Parathyroid adenoma (tissue), 2 donors: ENCODE results near the gene SF3B4.
A peak's percentile ranks its signal among the peaks of the same experiment; 100 is the strongest.

Experiments
- H2AFZ ChIP-seq: fragments of 300-600 bp; sonication (generic); one replicate; pipeline ENCODE4 v1.7.0; 2017; ENCODE audit warnings: antibody characterized with exemption, mild to moderate bottlenecking
- H3K27ac ChIP-seq: fragments of 300-600 bp; sonication (generic); one replicate; pipeline ENCODE4 v1.7.0; 2017
- H3K27me3 ChIP-seq: fragments of 300-600 bp; sonication (generic); one replicate; pipeline ENCODE4 v1.7.0; 2017; ENCODE audit warnings: low read length; ENCODE audit not compliant: control insufficient read depth, insufficient read depth
- H3K36me3 ChIP-seq: fragments of 300-600 bp; sonication (generic); one replicate; pipeline ENCODE4 v1.7.0; 2017; ENCODE audit warnings: low read length; ENCODE audit not compliant: control insufficient read depth, insufficient read depth
- H3K4me1 ChIP-seq: fragments of 300-600 bp; sonication (generic); one replicate; pipeline ENCODE4 v1.7.0; 2017; ENCODE audit warnings: control low read depth
- H3K4me2 ChIP-seq: fragments of 300-600 bp; sonication (generic); one replicate; pipeline ENCODE4 v1.7.0; 2017; ENCODE audit warnings: low read length
- H3K4me3 ChIP-seq: fragments of 300-600 bp; sonication (generic); one replicate; pipeline ENCODE4 v1.7.0; 2017; ENCODE audit warnings: low read depth, low read length
- H3K79me2 ChIP-seq: fragments of 300-600 bp; sonication (generic); one replicate; pipeline ENCODE4 v1.7.0; 2017; ENCODE audit warnings: control low read depth
- H3K9ac ChIP-seq: fragments of 300-600 bp; sonication (generic); one replicate; pipeline ENCODE4 v1.7.0; 2017; ENCODE audit warnings: mild to moderate bottlenecking
- H3K9me3 ChIP-seq: fragments of 300-600 bp; sonication (generic); one replicate; pipeline ENCODE4 v1.7.0; 2017; ENCODE audit warnings: low read length; ENCODE audit not compliant: control insufficient read depth
- CTCF ChIP-seq: fragments of 300-600 bp; sonication (generic); IDR thresholded peaks from one replicate; pipeline ENCODE4 v1.7.0; 2017; ENCODE audit warnings: antibody characterized with exemption, mild to moderate bottlenecking
- donor health status: primary hyperparathyroidism.

SF3B4 gene, protein sequence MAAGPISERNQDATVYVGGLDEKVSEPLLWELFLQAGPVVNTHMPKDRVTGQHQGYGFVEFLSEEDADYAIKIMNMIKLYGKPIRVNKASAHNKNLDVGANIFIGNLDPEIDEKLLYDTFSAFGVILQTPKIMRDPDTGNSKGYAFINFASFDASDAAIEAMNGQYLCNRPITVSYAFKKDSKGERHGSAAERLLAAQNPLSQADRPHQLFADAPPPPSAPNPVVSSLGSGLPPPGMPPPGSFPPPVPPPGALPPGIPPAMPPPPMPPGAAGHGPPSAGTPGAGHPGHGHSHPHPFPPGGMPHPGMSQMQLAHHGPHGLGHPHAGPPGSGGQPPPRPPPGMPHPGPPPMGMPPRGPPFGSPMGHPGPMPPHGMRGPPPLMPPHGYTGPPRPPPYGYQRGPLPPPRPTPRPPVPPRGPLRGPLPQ

DNA sequence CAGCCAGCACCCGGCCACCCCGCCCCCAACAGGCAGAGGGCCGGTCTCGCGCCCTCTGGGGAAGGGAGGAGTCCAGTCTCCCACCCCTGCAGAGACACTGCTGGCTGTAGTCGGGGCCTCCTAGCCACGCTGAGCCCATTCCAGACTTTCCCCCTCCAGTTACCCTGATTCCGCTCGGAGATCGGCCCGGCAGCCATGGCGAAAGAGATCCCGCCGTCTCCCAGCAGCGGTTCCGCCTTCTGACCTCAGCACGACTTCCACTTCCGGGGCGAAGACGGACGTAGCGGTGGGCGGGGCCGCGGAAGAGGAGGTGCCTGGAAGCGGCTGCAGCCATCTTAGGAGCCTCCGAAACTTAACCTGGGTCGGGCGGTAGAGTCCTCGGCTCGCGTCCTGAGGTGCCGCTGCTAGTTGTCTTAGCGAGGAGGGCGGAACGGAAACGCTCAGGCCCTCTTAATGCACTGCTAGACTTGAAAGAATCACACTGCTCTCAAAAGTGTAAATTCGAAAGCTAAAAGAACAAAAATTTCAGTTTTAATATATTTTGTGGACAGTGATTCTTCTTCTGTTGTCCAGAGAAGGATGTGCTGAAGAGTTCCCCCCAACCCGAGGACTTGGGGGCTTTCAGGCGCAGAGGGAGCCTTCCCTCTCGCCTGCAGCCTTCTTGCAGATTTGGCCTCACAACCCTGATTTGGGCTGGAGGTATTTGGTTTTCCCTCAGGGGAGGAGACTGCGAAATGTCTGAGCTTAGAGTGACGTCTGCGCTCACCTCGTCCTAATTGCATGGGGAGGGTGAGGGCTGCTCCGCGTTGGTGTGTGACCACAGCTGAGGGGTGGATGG, at the start of gene SF3B4:
TSS of gene SF3B4 (minus strand) at position 241 of the 838 bp plus-strand sequence. CDS start at position 197, 44 bp downstream.
- no peaks in the 10 kb centered on the region for H3K9me3 ChIP-seq

GRCh38 chr1:149977345-149977744, 49.7 kb upstream of the SF3B4 start:
- Histone ChIP-seq H3K79me2 (no peaks in the 10 kb centered on the region), H3K27me3 (no peaks in the 10 kb centered on the region), H3K27ac (no peak overlapping the region), H3K9me3 (no peaks in the 10 kb centered on the region), H3K4me2 (no peak overlapping the region), H3K9ac (no peak overlapping the region), H2AFZ (no peak overlapping the region), H3K36me3 (no peaks in the 10 kb centered on the region), H3K4me1 (no peaks in the 10 kb centered on the region), H3K4me3 (no peak overlapping the region)
- no peak for TF ChIP-seq CTCF

More for the DNA sequence above, at the start of gene SF3B4:
- H3K79me2 ChIP-seq = peaks cover 7% of the 10 kb centered on the region
- H3K9ac ChIP-seq = peak within 1 kb of the TSS; percentile 67
- H2AFZ ChIP-seq = peak within 1 kb of the TSS; percentile 78
- peak within 1 kb of the TSS; percentile 71 for H3K4me2 ChIP-seq
- peak within 1 kb of the TSS; percentile 81 for H3K4me3 ChIP-seq
- H3K4me1 ChIP-seq = peaks cover 3% of the 10 kb centered on the region
- H3K27ac ChIP-seq = peak within 1 kb of the TSS; percentile 99
- H3K27me3 ChIP-seq = no peaks in the 10 kb centered on the region
- TF ChIP-seq CTCF = peak; percentile 18
- H3K36me3 ChIP-seq = no peaks in the 10 kb centered on the region

- no peak overlapping the region for H3K4me3 ChIP-seq
- no peaks in the 10 kb centered on the region for H3K36me3 ChIP-seq
- no peak overlapping the region for H2AFZ ChIP-seq
- H3K27me3 ChIP-seq = no peaks in the 10 kb centered on the region
- H3K4me1 ChIP-seq = no peaks in the 10 kb centered on the region
- no peak overlapping the region for H3K27ac ChIP-seq
- no peaks in the 10 kb centered on the region for H3K79me2 ChIP-seq
- no peak for TF ChIP-seq CTCF
- H3K9ac ChIP-seq = no peak overlapping the region
- H3K9me3 ChIP-seq = no peaks in the 10 kb centered on the region
- no peak overlapping the region for H3K4me2 ChIP-seq
Observed at GRCh38 chr1:149972547-149972946, 44.9 kb upstream of the SF3B4 start.

DNA sequence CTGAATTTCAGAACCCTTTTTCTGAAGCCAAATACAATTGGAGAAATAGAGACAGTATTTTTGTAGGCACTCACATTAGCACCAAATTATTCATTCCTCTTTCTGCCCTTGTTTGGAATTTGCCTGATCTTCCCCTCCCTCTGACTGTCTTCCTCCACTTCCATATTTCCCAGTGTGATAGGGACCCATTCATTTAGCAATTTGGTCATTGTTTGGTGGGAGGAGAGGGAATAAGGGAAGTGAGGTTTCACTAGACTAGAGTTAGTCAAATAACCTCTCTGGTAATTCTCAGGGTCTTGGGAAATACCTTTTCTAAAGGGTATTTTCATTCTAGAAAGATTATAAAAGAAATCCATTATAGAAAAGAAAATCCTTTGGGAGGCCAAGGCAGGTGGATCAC, 40.0 kb upstream of the SF3B4 start:
- no peaks in the 10 kb centered on the region for H3K27me3 ChIP-seq
- no peaks in the 10 kb centered on the region for H3K9me3 ChIP-seq
- no peaks in the 10 kb centered on the region for H3K36me3 ChIP-seq
- no peak overlapping the region for H3K27ac ChIP-seq
- H3K4me2 ChIP-seq = no peak overlapping the region
- H3K4me1 ChIP-seq = no peaks in the 10 kb centered on the region
- H3K79me2 ChIP-seq = no peaks in the 10 kb centered on the region
- no peak overlapping the region for H2AFZ ChIP-seq
- no peak for TF ChIP-seq CTCF
- no peak overlapping the region for H3K9ac ChIP-seq
- no peak overlapping the region for H3K4me3 ChIP-seq
